Measurements from ENCODE around the gene AFF3. TPM values are rescaled to one million over a fixed set of nuclear protein-coding genes. Genes with fewer than 3 reads are reported as not detected.

The AFF3 gene
- total and polyA plus RNA-seq, 8 donors, result 16.4 to 42.0 (median 21.4) TPM

- Histone ChIP-seq H3K36me3 (no peaks in the 10 kb centered on the region), H3K27ac (no peak overlapping the region), H3K27me3 (no peaks in the 10 kb centered on the region), H3K4me3 (no peak overlapping the region), H3K4me1 (no peaks in the 10 kb centered on the region), H3K9me3 (no peaks in the 10 kb centered on the region)
- no peak for DNase-seq
- ATAC-seq, result no peak
- intact Hi-C loops (cut with DNase I), result no loop called here
- no peak for TF ChIP-seq CTCF (IDR thresholded peaks at IDR 0.05)
These were observed 159.6 kb downstream of the AFF3 start for GRCh38 chr2:99982744-99983143.

GRCh38 chr2:99981840-99982239, 160.6 kb downstream of the AFF3 start:
- intact Hi-C loops (cut with DNase I), result no loop called here

GRCh38 chr2:99980176-99980575, 162.2 kb downstream of the AFF3 start:
- Histone ChIP-seq H3K9me3 (no peaks in the 10 kb centered on the region), H3K4me3 (no peak overlapping the region), H3K27me3 (no peaks in the 10 kb centered on the region), H3K4me1 (no peaks in the 10 kb centered on the region), H3K27ac (no peak overlapping the region), H3K36me3 (no peaks in the 10 kb centered on the region)
- DNase-seq (no peak), ATAC-seq (no peak)
- intact Hi-C loops (cut with DNase I), result no loop called here
- no peak for TF ChIP-seq CTCF (IDR thresholded peaks at IDR 0.05)

More at GRCh38 chr2:99981840-99982239, 160.6 kb downstream of the AFF3 start:
- H3K36me3 ChIP-seq, result no peaks in the 10 kb centered on the region
- no peak overlapping the region for H3K27ac ChIP-seq
- H3K9me3 ChIP-seq, result no peaks in the 10 kb centered on the region
- no peaks in the 10 kb centered on the region for H3K4me1 ChIP-seq
- ATAC-seq (no peak), DNase-seq (no peak)
- no peak overlapping the region for H3K4me3 ChIP-seq
- no peak for TF ChIP-seq CTCF (IDR thresholded peaks at IDR 0.05)
- no peaks in the 10 kb centered on the region for H3K27me3 ChIP-seq

- Histone ChIP-seq H3K9me3 (no peaks in the 10 kb centered on the region), H3K27me3 (no peaks in the 10 kb centered on the region), H3K4me1 (no peaks in the 10 kb centered on the region), H3K36me3 (no peaks in the 10 kb centered on the region), H3K27ac (no peak overlapping the region), H3K4me3 (no peak overlapping the region)
- ATAC-seq (no peak), DNase-seq (no peak)
- no peak for TF ChIP-seq CTCF (IDR thresholded peaks at IDR 0.05)
- intact Hi-C loops (cut with DNase I), result no loop called here
These were observed 164.4 kb downstream of the AFF3 start for GRCh38 chr2:99977966-99978365.

GRCh38 chr2:99975386-99975785, 167.0 kb downstream of the AFF3 start:
- H3K9me3 ChIP-seq, result no peaks in the 10 kb centered on the region
- H3K4me3 ChIP-seq, result no peak overlapping the region
- H3K27ac ChIP-seq, result no peak overlapping the region
- ATAC-seq, result no peak
- no peaks in the 10 kb centered on the region for H3K36me3 ChIP-seq
- TF ChIP-seq CTCF (IDR thresholded peaks at IDR 0.05), result no peak
- intact Hi-C loops (cut with DNase I), result no loop called here
- H3K4me1 ChIP-seq, result no peaks in the 10 kb centered on the region
- no peaks in the 10 kb centered on the region for H3K27me3 ChIP-seq
- no peak for DNase-seq

All from left lung (tissue), 10 donors.